Transverse colon (tissue), 4 donors: ENCODE measurements around the gene HCRTR1. TPM values are rescaled to one million over a fixed set of nuclear protein-coding genes. Genes with fewer than 3 reads are reported as not detected.

ENCODE experiments used
- DNase-seq: peaks from one replicate; pipeline ENCODE4 v3.0.0-alpha.2; 2019
- H3K27ac ChIP-seq, 4 donors: fragments of 200-600 bp; sonication (generic); 2 replicates each; pipeline ENCODE4 v1.5.1; 2016 to 2018; ENCODE audit warnings: inconsistent platforms in 4 of 4
- H3K27me3 ChIP-seq: fragments of 200-600 bp; sonication (generic); 2 replicates; pipeline ENCODE4 v1.5.1; 2017; ENCODE audit warnings: inconsistent platforms
- H3K36me3 ChIP-seq, 4 donors: fragments of 200-600 bp; sonication (generic); 2 replicates each; pipeline ENCODE4 v1.5.1; 2017 to 2019; ENCODE audit warnings: inconsistent platforms in 4 of 4
- H3K4me1 ChIP-seq, 4 donors: fragments of 200-600 bp; sonication (generic); 2 replicates each; pipeline ENCODE4 v1.5.1; 2017 to 2020; ENCODE audit warnings: inconsistent platforms in 4 of 4
- H3K4me3 ChIP-seq, 4 donors: fragments of 200-600 bp; sonication (generic); 1 replicate in 1 of 4; 2 replicates in 3 of 4; pipeline versions ENCODE4 v1.5.1 to v1.6.1; 2017 to 2019; ENCODE audit warnings: inconsistent platforms in 4 of 4
- H3K9me3 ChIP-seq, 2 donors: fragments of 200-600 bp; sonication (generic); 2 replicates each; pipeline ENCODE4 v1.5.1; 2017 to 2019; ENCODE audit warnings: inconsistent platforms in 2 of 2
- CTCF ChIP-seq, 5 experiments: fragments of 200-600 bp in 3 of 5; fragments of 450-650 bp in 2 of 5; sonication (generic) in 3 of 5; IDR thresholded peaks; 1 replicate in 2 of 5; 2 replicates in 3 of 5; pipeline ENCODE4 v1.5.1; 2016 to 2017; ENCODE audit warnings: antibody characterized with exemption in 5 of 5, inconsistent platforms in 3 of 5, mild to moderate bottlenecking in 2 of 5, moderate library complexity in 1 of 5
- EP300 ChIP-seq: sonication (generic); formaldehyde crosslinking; IDR thresholded peaks from one replicate; pipeline ENCODE4 v1.6.1; 2017; ENCODE audit warnings: antibody characterized with exemption, low read depth
- POLR2A ChIP-seq: fragments of 450-650 bp; IDR thresholded peaks from one replicate; pipeline ENCODE4 v1.6.1; 2016; ENCODE audit warnings: antibody characterized with exemption, mild to moderate bottlenecking, moderate library complexity
- POLR2AphosphoS5 ChIP-seq, 3 donors: sonication (generic); formaldehyde crosslinking; IDR thresholded peaks; one replicate each; pipeline ENCODE4 v1.6.1; 2016; ENCODE audit warnings: antibody characterized with exemption in 3 of 3
- WGBS, 2 donors: methylation state at CpG; one replicate each; pipeline ENCODE4 v1.1.5; 2018; ENCODE audit warnings: low coverage in 1 of 2; 5-methylcytosine and 5-hydroxymethylcytosine counted together
- in situ Hi-C, 4 donors: fragments of 200-750 bp; cut with MboI; loops; one replicate each; pipeline versions ENCODE4 v1.15.0 to v1.15.1; 2017; ENCODE audit warnings: low sequenced_read_pairs in 3 of 4, low pct_ligation_motif_present in 1 of 4, low pct_unique_long_range_greater_than_20kb in 1 of 4
- intact Hi-C: fragments of 100-400 bp; cut with DNase I; formaldehyde crosslinking; loops from one replicate; pipeline ENCODE4 v1.15.1; 2023; ENCODE audit warnings: low total_unique reads
- total RNA-seq, 4 donors: library from RNA; depleted of rRNA; stranded (reverse); fragments of >200 nt; gene quantifications; one replicate each; pipeline ENCODE4 v1.1.0, GENCODE V29; 2016

Gene HCRTR1
- total RNA-seq, 4 donors from 2014 or later: 0.48 TPM; not detected in 3

- no peak for TF ChIP-seq CTCF (IDR thresholded peaks at IDR 0.05)
- TF ChIP-seq EP300: no peak
- TF ChIP-seq POLR2AphosphoS5 (IDR thresholded peaks at IDR 0.05): no peak
- TF ChIP-seq POLR2A: no peak
- intact Hi-C loops (no loop called here), in situ Hi-C loops (no loop called here)
- Histone ChIP-seq H3K9me3 (no peaks in the 10 kb centered on the region), H3K36me3 (no peaks in the 10 kb centered on the region), H3K27me3 (peaks cover 20% of the 10 kb centered on the region), H3K4me3 (no peak overlapping the region), H3K27ac (no peak overlapping the region), H3K4me1 (peaks cover 4 to 13% (median 10%) of the 10 kb centered on the region in 4 donors)
- DNase-seq: no peak
- 41 to 68% methylated on average over 4 to 22 of the region's 23 CpGs for whole genome bisulfite sequencing, 2 donors
Measured at GRCh38 chr1:31618916-31619846, 1.7 kb downstream of the HCRTR1 start.

- H3K4me1 ChIP-seq: peaks cover 4 to 13% (median 10%) of the 10 kb centered on the region in 4 donors
- no peak overlapping the region for H3K4me3 ChIP-seq
- no peak for TF ChIP-seq POLR2AphosphoS5 (IDR thresholded peaks at IDR 0.05)
- TF ChIP-seq EP300: no peak
- TF ChIP-seq POLR2A: no peak
- TF ChIP-seq CTCF (IDR thresholded peaks at IDR 0.05): no peak
- no peak overlapping the region for H3K27ac ChIP-seq
- no peaks in the 10 kb centered on the region for H3K9me3 ChIP-seq
- intact Hi-C loops: no loop called here
- in situ Hi-C loops: no loop called here
- peaks cover 20% of the 10 kb centered on the region for H3K27me3 ChIP-seq
- WGBS, 2 donors: 80 to 93% methylated on average over 1 to 20 of the region's 20 CpGs
- H3K36me3 ChIP-seq: no peaks in the 10 kb centered on the region
- DNase-seq: no peak
Measured at GRCh38 chr1:31620631-31621497, 3.4 kb downstream of the HCRTR1 start.

GRCh38 chr1:31621498-31621820 is 4.0 kb downstream of the HCRTR1 start:
- in situ Hi-C loops: no loop called here
- 90% methylated on average over 5 of the region's 5 CpGs; no CpG with 5 or more reads in 1 of the 2 donors for WGBS, 2 donors

More at GRCh38 chr1:31621498-31621820, 4.0 kb downstream of the HCRTR1 start:
- intact Hi-C loops: no loop called here
- TF ChIP-seq EP300 (no peak), POLR2A (no peak), POLR2AphosphoS5 (IDR thresholded peaks at IDR 0.05) (no peak), CTCF (IDR thresholded peaks at IDR 0.05) (no peak)
- H3K36me3 ChIP-seq: no peaks in the 10 kb centered on the region
- peaks cover 20% of the 10 kb centered on the region for H3K27me3 ChIP-seq
- DNase-seq: no peak
- no peak overlapping the region for H3K27ac ChIP-seq
- no peak overlapping the region for H3K4me3 ChIP-seq
- H3K4me1 ChIP-seq: peaks cover 4 to 13% (median 10%) of the 10 kb centered on the region in 4 donors
- no peaks in the 10 kb centered on the region for H3K9me3 ChIP-seq
